ENCODE results near the gene MANSC1. TPM values are rescaled to one million over a fixed set of nuclear protein-coding genes. Genes with fewer than 3 reads are reported as not detected.

Gene MANSC1
- total and polyA plus RNA-seq, 10 of the 15 experiments (the other 5 are each of a cell fraction or from before 2014, with no cell fraction given) = 0.02 to 0.23 (median 0.11) TPM; not detected in 2

- TF ChIP-seq EGR1 (IDR thresholded peaks at IDR 0.05; ENCODE audit: borderline replicate concordance in 1 of 2, low read depth in 2 of 2, low read length in 2 of 2) (no peak), YY1 (IDR thresholded peaks at IDR 0.05; ENCODE audit: low read depth, low read length) (no peak), WRNIP1 (IDR thresholded peaks at IDR 0.05; ENCODE audit: borderline replicate concordance, low read depth, low read length) (no peak), PKNOX1 (IDR thresholded peaks at IDR 0.05) (peak; percentile 68), FOXK2 (IDR thresholded peaks at IDR 0.05) (no peak), GATAD2B (conservative IDR thresholded peaks at IDR 0.05; ENCODE audit: low read depth) (no peak)
- TF ChIP-seq, protein P1, sequence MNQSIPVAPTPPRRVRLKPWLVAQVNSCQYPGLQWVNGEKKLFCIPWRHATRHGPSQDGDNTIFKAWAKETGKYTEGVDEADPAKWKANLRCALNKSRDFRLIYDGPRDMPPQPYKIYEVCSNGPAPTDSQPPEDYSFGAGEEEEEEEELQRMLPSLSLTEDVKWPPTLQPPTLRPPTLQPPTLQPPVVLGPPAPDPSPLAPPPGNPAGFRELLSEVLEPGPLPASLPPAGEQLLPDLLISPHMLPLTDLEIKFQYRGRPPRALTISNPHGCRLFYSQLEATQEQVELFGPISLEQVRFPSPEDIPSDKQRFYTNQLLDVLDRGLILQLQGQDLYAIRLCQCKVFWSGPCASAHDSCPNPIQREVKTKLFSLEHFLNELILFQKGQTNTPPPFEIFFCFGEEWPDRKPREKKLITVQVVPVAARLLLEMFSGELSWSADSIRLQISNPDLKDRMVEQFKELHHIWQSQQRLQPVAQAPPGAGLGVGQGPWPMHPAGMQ (IDR thresholded peaks at IDR 0.05; ENCODE audit: borderline replicate concordance) = no peak
These were observed 30.0 kb upstream of the MANSC1 start (continued) for GRCh38 chr12:12379831-12380730.

DNA sequence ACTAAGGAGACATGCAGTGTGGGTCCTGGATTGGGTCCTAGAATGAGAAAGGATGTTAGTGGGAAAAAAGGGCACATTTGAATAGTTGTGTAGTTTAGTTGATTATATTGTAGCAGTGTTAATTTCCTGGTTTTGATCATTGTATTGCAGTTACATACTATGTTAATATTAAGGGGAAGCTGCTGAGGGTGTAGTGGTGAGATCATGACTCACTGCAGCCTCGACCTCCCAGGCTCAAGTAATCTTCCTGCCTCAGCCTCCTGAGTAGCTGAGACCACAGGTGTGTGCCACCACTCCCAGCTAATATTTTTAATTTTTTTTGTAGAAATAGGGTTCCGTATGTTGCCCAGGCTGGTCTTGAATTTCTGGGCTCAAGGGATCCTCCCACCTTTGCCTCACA is 28.6 kb upstream of the MANSC1 start:
- Histone ChIP-seq H3K4me3 (no peak overlapping the region), H3K27me3 (replicated peaks in 1 of 2; ENCODE audit: control insufficient read depth in 2 of 2, insufficient read depth in 2 of 2, low read length in 1 of 2) (no peaks in the 10 kb centered on the region), H3K9me3 (replicated peaks; ENCODE audit: control insufficient read depth, insufficient read depth, low read length) (no peaks in the 10 kb centered on the region; the same call in 1 of the 3 replicates), H3K9ac (ENCODE audit: control insufficient read depth, insufficient read depth, low read length) (no peak overlapping the region), H3K79me2 (ENCODE audit: control insufficient read depth, insufficient read depth, low read length) (no peaks in the 10 kb centered on the region; the same call in 1 of the 2 replicates), H3K4me2 (ENCODE audit: control insufficient read depth, insufficient read depth) (no peak overlapping the region), H3K27ac (ENCODE audit: control insufficient read depth, insufficient read depth) (no peak overlapping the region), H3K36me3 (ENCODE audit: control insufficient read depth in 2 of 2, insufficient read depth in 2 of 2, low read length in 1 of 2) (no peaks in the 10 kb centered on the region; a peak in 1 of 4 replicates), H3K4me1 (ENCODE audit: control insufficient read depth, insufficient read depth, low read length) (peaks cover 6% of the 10 kb centered on the region), H4K20me1 (ENCODE audit: control insufficient read depth, insufficient read depth) (no peaks in the 10 kb centered on the region), H2AFZ (ENCODE audit: control insufficient read depth, low read depth, low read length) (no peak overlapping the region)
- 95% methylated on average over 2 of the region's 2 CpGs for WGBS (ENCODE audit: insufficient coverage, insufficient replicate concordance, low lambda C conversion rate, missing lambda C conversion rate)
- ChIA-PET CTCF (interaction anchor here (0.6 to 6.0 kb wide), 15 partner anchors 12 to 458 kb away, joined by 3 to 86 read pairs (median 13); partner anchors contain the start of gene DUSP16), SMC1A (ENCODE audit: uncharacterized antibody, unreplicated experiment) (interaction anchor here (0.8 to 6.7 kb wide), 17 partner anchors 11 to 358 kb away, joined by 3 to 102 read pairs (median 13); partner anchors contain the start of gene DUSP16), RAD21 (ENCODE audit: unreplicated experiment) (interaction anchor here (0.6 to 6.3 kb wide), 16 partner anchors 21 to 358 kb away, joined by 3 to 103 read pairs (median 8); partner anchors contain the start of gene DUSP16), POLR2A (interaction anchor here (1.5 to 2.4 kb wide), 3 partner anchors 96 to 207 kb away, joined by 4 to 6 read pairs (median 6); no protein-coding TSS in a partner anchor)
- TF ChIP-seq RCOR1 (conservative IDR thresholded peaks at IDR 0.05; ENCODE audit: low read depth, low read length) = no peak
- no peak for TF ChIP-seq E4F1 (IDR thresholded peaks at IDR 0.05; ENCODE audit: borderline replicate concordance, partially characterized antibody)
- no peak for TF ChIP-seq MEF2B (IDR thresholded peaks at IDR 0.05; ENCODE audit: partially characterized antibody, poor library complexity, severe bottlenecking)
- TF ChIP-seq ZZZ3 (IDR thresholded peaks at IDR 0.05; ENCODE audit: control insufficient read depth, insufficient read length, low read depth) = no peak
- no peak for TF ChIP-seq NFIC (IDR thresholded peaks at IDR 0.05; ENCODE audit: low read depth, low read length)
- TF ChIP-seq CREB1 (IDR thresholded peaks at IDR 0.05; ENCODE audit: low read depth) = no peak
- FAIRE-seq (no peak), ATAC-seq (no peak), DNase-seq (ENCODE audit: low read depth, low spot score) (no peak)
- no TSS peak for BruUV-seq (replicated peaks)
- in situ Hi-C loops (cut with MboI) (loop anchor here (5.0 to 10.0 kb wide), 2 partner anchors 186 to 329 kb away; partner anchors contain the start of gene DUSP16), intact Hi-C loops (cut with micrococcal nuclease; ENCODE audit: unreplicated experiment) (loop anchor here (5.0 kb wide), 1 partner anchor 339 kb away; the partner anchor contains the start of gene CDKN1B)

Data from GM12878 (cell line).